CD4-positive, alpha-beta T cell (primary cell): ENCODE data around the gene KRTAP10-8. TPM values are rescaled to one million over a fixed set of nuclear protein-coding genes. Genes with fewer than 3 reads are reported as not detected.
A peak's percentile ranks its signal among the peaks of the same experiment; 100 is the strongest.
"Not testable (repeated sequence)": the region's sequence is repeated elsewhere in the genome, so short reads cannot be mapped to it uniquely, and the experiment has no call there.

ENCODE experiments used
- ATAC-seq: fragments of 200-7000 bp; cut with Tn5 transposase; one replicate; pipeline ENCODE4 v1.10.0; 2022; ENCODE audit warnings: mild to moderate bottlenecking; ENCODE audit not compliant: poor library complexity
- CTCF ChIA-PET: fragments of 350-600 bp; sonication (Branson Sonifier 250); formaldehyde crosslinking; loops from one replicate; lab custom pipeline; 2021; ENCODE audit warnings: antibody characterized with exemption, inconsistent platforms; lab: Charles Lee
- POLR2A ChIA-PET: fragments of 350-600 bp; sonication (Branson Sonifier 250); formaldehyde crosslinking; loops from one replicate; lab custom pipeline; 2021; ENCODE audit warnings: antibody characterized with exemption, inconsistent platforms; lab: Charles Lee
- DNase-seq, 14 experiments: peaks; one replicate each; pipeline ENCODE4 v3.0.0-alpha.2; 2013 to 2020; ENCODE audit warnings: mixed read lengths in 2 of 14
- H3K27ac ChIP-seq, 2 donors: one replicate each; pipeline versions ENCODE4 v1.5.1 to v1.7.0; 2013; ENCODE audit warnings: low read length in 2 of 2, low read depth in 1 of 2, mild to moderate bottlenecking in 1 of 2
- H3K27me3 ChIP-seq, 2 experiments: 1 replicate in 1 of 2; 2 replicates in 1 of 2; pipeline versions ENCODE4 v1.6.1 to v1.7.0; 2013; ENCODE audit warnings: low read length in 2 of 2, control low read depth in 1 of 2, mild to moderate bottlenecking in 1 of 2, moderate library complexity in 1 of 2; ENCODE audit not compliant: insufficient read depth in 2 of 2, control insufficient read depth in 1 of 2
- H3K36me3 ChIP-seq: one replicate; pipeline ENCODE4 v1.6.1; 2013; ENCODE audit warnings: low read length, control low read depth; ENCODE audit not compliant: insufficient read depth
- H3K4me1 ChIP-seq: one replicate; pipeline ENCODE4 v1.6.1; 2013; ENCODE audit warnings: low read length, control low read depth; ENCODE audit not compliant: insufficient read depth
- H3K4me3 ChIP-seq: one replicate; pipeline ENCODE4 v1.5.1; 2013; ENCODE audit warnings: mild to moderate bottlenecking, low read length, moderate library complexity
- H3K9me3 ChIP-seq, 2 experiments: 1 replicate in 1 of 2; 2 replicates in 1 of 2; pipeline versions ENCODE4 v1.6.1 to v1.7.0; 2013; ENCODE audit warnings: low read length in 2 of 2, mild to moderate bottlenecking in 2 of 2, control low read depth in 1 of 2, moderate library complexity in 1 of 2; ENCODE audit not compliant: control insufficient read depth in 1 of 2, insufficient read depth in 1 of 2
- H3K27ac Mint-ChIP-seq: one replicate; pipeline ENCODE4 v1.8.0; 2020; ENCODE audit warnings: mixed read lengths
- H3K27me3 Mint-ChIP-seq: one replicate; pipeline ENCODE4 v1.8.0; 2021; ENCODE audit warnings: mixed read lengths
- H3K36me3 Mint-ChIP-seq: one replicate; pipeline ENCODE4 v1.8.0; 2021; ENCODE audit warnings: low read depth, mixed read lengths
- H3K4me1 Mint-ChIP-seq: one replicate; pipeline ENCODE4 v1.8.0; 2021; ENCODE audit warnings: low read depth, mixed read lengths
- H3K4me3 Mint-ChIP-seq: one replicate; pipeline ENCODE4 v1.8.0; 2020; ENCODE audit warnings: mild to moderate bottlenecking, mixed read lengths
- H3K9me3 Mint-ChIP-seq: one replicate; pipeline ENCODE4 v1.8.0; 2020; ENCODE audit warnings: mixed read lengths
- intact Hi-C, 2 experiments: fragments of 100-400 bp; cut with DNase I in 1 of 2; cut with micrococcal nuclease in 1 of 2; formaldehyde crosslinking; loops; one replicate each; pipeline versions ENCODE4 v1.15.1 to v1.9.0; 2023 to 2025; cut with DNase I, micrococcal nuclease
- total RNA-seq, 174 experiments: library from RNA in 2 of 174; stranded (reverse) in 2 of 174; gene quantifications; one replicate each; pipeline ENCODE4 v1.2.3 and lab custom pipeline; 2021 to 2026
- TF ChIP-seq, protein P1 (sequence below): fragments of 200-600 bp; IDR thresholded peaks from one replicate; pipeline ENCODE4 v1.8.0; 2022; ENCODE audit warnings: antibody characterized with exemption, mild to moderate bottlenecking

Gene KRTAP10-8
- total RNA-seq, 2 experiments from 2014 or later, result not detected

DNA sequence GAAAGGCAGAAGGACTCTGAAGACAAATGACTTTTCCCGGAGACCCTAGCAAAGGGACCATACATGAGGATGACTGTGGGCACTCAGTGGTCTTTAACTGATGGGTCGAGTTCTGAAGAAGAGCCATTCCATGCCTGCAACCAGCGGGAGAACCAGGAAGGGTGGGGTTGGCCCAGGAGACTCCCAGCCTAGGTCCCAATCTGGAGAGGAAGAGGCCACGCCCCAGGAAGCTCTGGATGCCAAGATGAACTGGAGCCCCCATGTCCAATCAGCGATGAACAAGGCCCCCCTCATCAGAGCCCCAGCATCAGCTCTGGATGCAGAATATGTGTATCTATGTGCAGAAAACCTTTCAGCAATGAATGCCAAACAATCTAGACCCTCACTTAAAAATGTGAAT, 28.9 kb downstream of the KRTAP10-8 start:
- H3K9me3 ChIP-seq, result peaks cover 21% of the 10 kb centered on the region in 2 experiments
- TF ChIP-seq, protein P1, sequence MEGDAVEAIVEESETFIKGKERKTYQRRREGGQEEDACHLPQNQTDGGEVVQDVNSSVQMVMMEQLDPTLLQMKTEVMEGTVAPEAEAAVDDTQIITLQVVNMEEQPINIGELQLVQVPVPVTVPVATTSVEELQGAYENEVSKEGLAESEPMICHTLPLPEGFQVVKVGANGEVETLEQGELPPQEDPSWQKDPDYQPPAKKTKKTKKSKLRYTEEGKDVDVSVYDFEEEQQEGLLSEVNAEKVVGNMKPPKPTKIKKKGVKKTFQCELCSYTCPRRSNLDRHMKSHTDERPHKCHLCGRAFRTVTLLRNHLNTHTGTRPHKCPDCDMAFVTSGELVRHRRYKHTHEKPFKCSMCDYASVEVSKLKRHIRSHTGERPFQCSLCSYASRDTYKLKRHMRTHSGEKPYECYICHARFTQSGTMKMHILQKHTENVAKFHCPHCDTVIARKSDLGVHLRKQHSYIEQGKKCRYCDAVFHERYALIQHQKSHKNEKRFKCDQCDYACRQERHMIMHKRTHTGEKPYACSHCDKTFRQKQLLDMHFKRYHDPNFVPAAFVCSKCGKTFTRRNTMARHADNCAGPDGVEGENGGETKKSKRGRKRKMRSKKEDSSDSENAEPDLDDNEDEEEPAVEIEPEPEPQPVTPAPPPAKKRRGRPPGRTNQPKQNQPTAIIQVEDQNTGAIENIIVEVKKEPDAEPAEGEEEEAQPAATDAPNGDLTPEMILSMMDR, result no peak
- peaks cover 0 to 2% of the 10 kb centered on the region in 2 experiments for H3K27me3 ChIP-seq
- DNase-seq (no peak), ATAC-seq (no peak)
- no peak overlapping the region for H3K27ac ChIP-seq
- ChIA-PET POLR2A (no interaction called here), CTCF (no interaction called here)
- Mint-ChIP-seq H3K27me3 (no peaks in the 10 kb centered on the region), H3K9me3 (peaks cover 10% of the 10 kb centered on the region), H3K36me3 (peaks cover 5% of the 10 kb centered on the region), H3K4me3 (no peak overlapping the region), H3K4me1 (no peaks in the 10 kb centered on the region), H3K27ac (no peak overlapping the region)
- intact Hi-C loops, result no loop called here
- H3K36me3 ChIP-seq, result no peaks in the 10 kb centered on the region
- H3K4me3 ChIP-seq, result no peak overlapping the region
- H3K4me1 ChIP-seq, result no peaks in the 10 kb centered on the region

DNA sequence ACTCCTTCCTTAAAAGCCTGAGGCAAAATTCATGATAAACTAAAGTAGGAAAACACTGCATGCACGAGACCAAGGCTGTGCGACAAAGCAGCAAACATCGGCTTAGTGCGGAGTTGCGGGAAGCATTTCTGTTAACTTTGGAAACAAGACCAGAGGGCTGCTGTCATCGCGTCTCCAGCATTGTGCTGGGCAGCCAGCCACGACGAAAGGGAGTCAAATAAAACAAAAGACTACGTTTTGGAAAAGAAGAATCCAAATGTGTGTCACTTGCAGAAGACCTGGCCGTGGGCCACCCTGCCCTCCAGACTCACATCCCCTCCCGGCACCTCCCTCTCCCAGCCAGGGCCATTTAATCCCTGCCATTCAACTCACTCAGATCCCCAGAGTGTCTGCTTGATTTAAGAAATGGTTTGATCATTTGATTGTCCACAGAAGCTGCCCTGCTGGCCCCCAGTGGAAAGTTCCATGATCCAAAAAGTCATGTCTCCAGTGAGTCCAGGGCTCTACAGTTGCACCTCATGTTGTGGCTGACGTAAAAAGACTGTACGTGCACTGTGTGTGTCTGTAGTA, 31.9 kb downstream of the KRTAP10-8 start:
- ChIA-PET CTCF (no interaction called here), POLR2A (no interaction called here)
- Mint-ChIP-seq H3K9me3 (peaks cover 10% of the 10 kb centered on the region), H3K36me3 (peaks cover 5% of the 10 kb centered on the region), H3K4me3 (no peak overlapping the region), H3K27ac (no peak overlapping the region), H3K4me1 (no peaks in the 10 kb centered on the region), H3K27me3 (no peaks in the 10 kb centered on the region)
- H3K27ac ChIP-seq, result no peak overlapping the region
- peaks cover 0 to 2% of the 10 kb centered on the region in 2 experiments for H3K27me3 ChIP-seq
- no peaks in the 10 kb centered on the region for H3K4me1 ChIP-seq
- DNase-seq (no peak), ATAC-seq (no peak)
- H3K4me3 ChIP-seq, result no peak overlapping the region
- TF ChIP-seq, protein P1, result no peak
- H3K36me3 ChIP-seq, result no peaks in the 10 kb centered on the region
- H3K9me3 ChIP-seq, result peaks cover 21 to 22% of the 10 kb centered on the region in 2 experiments
- intact Hi-C loops, result no loop called here

DNA sequence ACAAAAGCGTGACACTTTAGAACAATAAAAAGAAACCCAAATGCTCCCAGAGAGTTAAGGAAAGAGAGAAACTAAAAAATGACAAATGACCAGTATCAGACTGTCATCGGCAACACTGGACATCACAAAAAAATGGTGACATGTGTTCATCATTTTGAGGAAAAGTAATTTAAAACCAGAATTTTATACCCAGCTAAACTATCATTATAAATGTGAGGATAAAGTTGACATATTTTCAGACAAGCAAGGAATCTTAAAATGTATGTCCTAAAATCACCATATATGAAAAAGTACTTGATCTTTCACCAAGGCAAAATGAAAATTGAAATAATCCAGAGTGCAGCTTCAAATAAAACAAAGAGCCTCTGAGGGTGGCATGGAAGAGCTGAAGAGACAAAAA, 33.0 kb downstream of the KRTAP10-8 start:
- Histone ChIP-seq H3K27me3 (no peaks in the 10 kb centered on the region), H3K36me3 (no peaks in the 10 kb centered on the region), H3K27ac (no peak overlapping the region), H3K4me3 (no peak overlapping the region), H3K4me1 (no peaks in the 10 kb centered on the region), H3K9me3 (peaks cover 18 to 21% of the 10 kb centered on the region in 2 experiments)
- Mint-ChIP-seq H3K27ac (no peak overlapping the region), H3K27me3 (no peaks in the 10 kb centered on the region), H3K36me3 (peaks cover 5% of the 10 kb centered on the region), H3K9me3 (peaks cover 10% of the 10 kb centered on the region), H3K4me1 (no peaks in the 10 kb centered on the region), H3K4me3 (no peak overlapping the region)
- no peak for DNase-seq
- TF ChIP-seq, protein P1, result no peak
- no peak for ATAC-seq
- ChIA-PET CTCF (no interaction called here), POLR2A (interaction anchor here (1.2 kb wide), 1 partner anchor 13 kb away, joined by 4 read pairs; the partner anchor contains the start of gene KRTAP12-3)
- intact Hi-C loops, result no loop called here

DNA sequence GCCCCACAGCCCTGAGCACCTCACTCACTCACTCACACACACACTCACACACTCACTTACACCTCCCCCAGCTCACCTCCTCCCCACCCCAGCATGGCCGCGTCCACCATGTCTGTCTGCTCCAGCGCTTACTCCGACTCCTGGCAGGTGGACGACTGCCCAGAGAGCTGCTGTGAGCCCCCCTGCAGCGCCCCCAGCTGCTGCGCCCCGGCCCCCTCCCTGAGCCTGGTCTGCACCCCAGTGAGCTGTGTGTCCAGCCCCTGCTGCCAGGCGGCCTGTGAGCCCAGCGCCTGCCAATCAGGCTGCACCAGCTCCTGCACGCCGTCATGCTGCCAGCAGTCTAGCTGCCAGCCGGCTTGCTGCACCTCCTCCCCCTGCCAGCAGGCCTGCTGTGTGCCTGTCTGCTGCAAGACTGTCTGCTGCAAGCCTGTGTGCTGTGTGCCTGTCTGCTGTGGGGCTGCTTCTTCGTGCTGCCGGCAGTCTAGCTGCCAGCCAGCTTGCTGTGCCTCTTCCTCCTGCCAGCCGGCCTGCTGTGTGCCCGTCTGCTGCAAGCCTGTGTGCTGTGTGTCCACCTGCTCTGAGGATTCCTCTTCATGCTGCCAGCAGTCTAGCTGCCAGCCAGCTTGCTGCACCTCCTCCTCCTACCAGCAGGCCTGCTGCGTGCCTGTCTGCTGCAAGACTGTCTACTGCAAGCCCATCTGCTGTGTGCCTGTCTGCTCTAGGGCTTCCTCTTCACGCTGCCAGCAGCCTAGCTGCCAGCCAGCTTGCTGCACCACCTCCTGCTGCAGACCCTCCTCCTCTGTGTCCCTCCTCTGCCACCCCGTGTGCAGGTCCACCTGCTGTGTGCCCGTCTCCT, 34.7 kb downstream of the KRTAP10-8 start, which contains the start of gene KRTAP10-11:
TSS of gene KRTAP10-11 (plus strand) at position 49 of the 856 bp plus-strand sequence. CDS start at position 94, 45 bp downstream.
- intact Hi-C loops, H3K4me3 ChIP-seq, H3K4me1 ChIP-seq, H3K27me3 Mint-ChIP-seq, H3K4me3 Mint-ChIP-seq, H3K27me3 ChIP-seq, H3K4me1 Mint-ChIP-seq, CTCF ChIA-PET, H3K27ac ChIP-seq, ATAC-seq, H3K27ac Mint-ChIP-seq, H3K36me3 ChIP-seq, H3K36me3 Mint-ChIP-seq: not testable (repeated sequence)
- H3K9me3 Mint-ChIP-seq, result peaks cover 10% of the 10 kb centered on the region
- peaks cover 13 to 16% of the 10 kb centered on the region in 2 experiments for H3K9me3 ChIP-seq
- peak in 1 of 14 experiments; percentile 11 for DNase-seq
- POLR2A ChIA-PET, result interaction anchor here (1.2 kb wide), 1 partner anchor 11 kb away, joined by 6 read pairs; the partner anchor contains the start of gene KRTAP12-3
